ENCODE data around the gene ATP6V0A1.

Gene ATP6V0A1

GRCh38 chr17:42525221-42525620, 66.5 kb downstream of the ATP6V0A1 start:
- TF ChIP-seq CTCF (IDR thresholded peaks at IDR 0.05; ENCODE audit: low read length, missing control alignments), result no peak
- DNase-seq (ENCODE audit: low read depth), result no peak
- no peak overlapping the region for H3K4me3 ChIP-seq (replicated peaks; ENCODE audit: low read depth, low read length)

GRCh38 chr17:42526031-42526444, 67.4 kb downstream of the ATP6V0A1 start:
- no peak overlapping the region for H3K4me3 ChIP-seq (replicated peaks; ENCODE audit: low read depth, low read length)
- DNase-seq (ENCODE audit: low read depth), result peak; percentile 53
- no peak for TF ChIP-seq CTCF (IDR thresholded peaks at IDR 0.05; ENCODE audit: low read length, missing control alignments)

GRCh38 chr17:42527932-42528331, 69.3 kb downstream of the ATP6V0A1 start:
- TF ChIP-seq CTCF (IDR thresholded peaks at IDR 0.05; ENCODE audit: low read length, missing control alignments), result no peak
- DNase-seq (ENCODE audit: low read depth), result no peak

GRCh38 chr17:42529061-42529460, 70.4 kb downstream of the ATP6V0A1 start:
- no peak for TF ChIP-seq CTCF (IDR thresholded peaks at IDR 0.05; ENCODE audit: low read length, missing control alignments)
- DNase-seq (ENCODE audit: low read depth), result no peak
- no peak overlapping the region for H3K4me3 ChIP-seq (replicated peaks; ENCODE audit: low read depth, low read length)

More at GRCh38 chr17:42527932-42528331, 69.3 kb downstream of the ATP6V0A1 start:
- H3K4me3 ChIP-seq (replicated peaks; ENCODE audit: low read depth, low read length), result no peak overlapping the region

GRCh38 chr17:42530952-42531454, 72.3 kb downstream of the ATP6V0A1 start:
- H3K4me3 ChIP-seq (replicated peaks; ENCODE audit: low read depth, low read length), result no peak overlapping the region
- TF ChIP-seq CTCF (IDR thresholded peaks at IDR 0.05; ENCODE audit: low read length, missing control alignments), result no peak
- no peak for DNase-seq (ENCODE audit: low read depth)

GRCh38 chr17:42531455-42532354, 73.0 kb downstream of the ATP6V0A1 start:
- peak; percentile 29 for TF ChIP-seq CTCF (IDR thresholded peaks at IDR 0.05; ENCODE audit: low read length, missing control alignments)
- DNase-seq (ENCODE audit: low read depth), result peak; percentile 43
- H3K4me3 ChIP-seq (replicated peaks; ENCODE audit: low read depth, low read length), result peak overlapping the region; percentile 49

Measured in fibroblast of pulmonary artery (primary cell).